HAP-1 (cell line): ENCODE measurements around the gene IP6K3.
A peak's percentile ranks its signal among the peaks of the same experiment; 100 is the strongest.

Experiments used
- DNase-seq, 2 experiments: peaks; one replicate each; pipeline ENCODE4 v3.0.0-alpha.2; 2016 to 2020; ENCODE audit warnings: low spot score in 2 of 2
- H3K27me3 ChIP-seq: fragments of 250-450 bp; sonication (Bioruptor Pico); 2 replicates; pipeline ENCODE4 v1.5.1; 2020; ENCODE audit warnings: low read depth, mild to moderate bottlenecking, moderate library complexity
- H3K36me3 ChIP-seq: fragments of 250-450 bp; sonication (Bioruptor Pico); replicated peaks from 2 replicates; pipeline ENCODE4 v1.5.1; 2020; ENCODE audit warnings: mild to moderate bottlenecking
- H3K4me1 ChIP-seq: fragments of 250-450 bp; sonication (Bioruptor Pico); 2 replicates; pipeline ENCODE4 v1.5.1; 2020; ENCODE audit warnings: mild to moderate bottlenecking
- H3K4me3 ChIP-seq: fragments of 250-450 bp; sonication (Bioruptor Pico); 2 replicates; pipeline ENCODE4 v1.5.1; 2020; ENCODE audit warnings: mild to moderate bottlenecking, moderate library complexity
- H3K9me3 ChIP-seq: fragments of 250-450 bp; sonication (Bioruptor Pico); 2 replicates; pipeline ENCODE4 v1.5.1; 2020; ENCODE audit warnings: mild to moderate bottlenecking, moderate library complexity
- in situ Hi-C: fragments of 300-500 bp; cut with MboI; formaldehyde crosslinking; loops from 3 replicates; pipeline ENCODE4 v1.14.3; 2020; ENCODE audit warnings: low sequenced_read_pairs, inconsistent platforms, mixed read lengths

IP6K3 gene

GRCh38 chr6:33712914-33713313, 33.8 kb downstream of the IP6K3 start:
- Histone ChIP-seq H3K27me3 (no peaks in the 10 kb centered on the region), H3K9me3 (no peaks in the 10 kb centered on the region; the same call in 1 of the 2 replicates), H3K4me1 (peaks cover 15% of the 10 kb centered on the region), H3K36me3 (peaks cover 28% of the 10 kb centered on the region), H3K4me3 (no peak overlapping the region)
- in situ Hi-C loops, result no loop called here
- DNase-seq, result no peak

DNA sequence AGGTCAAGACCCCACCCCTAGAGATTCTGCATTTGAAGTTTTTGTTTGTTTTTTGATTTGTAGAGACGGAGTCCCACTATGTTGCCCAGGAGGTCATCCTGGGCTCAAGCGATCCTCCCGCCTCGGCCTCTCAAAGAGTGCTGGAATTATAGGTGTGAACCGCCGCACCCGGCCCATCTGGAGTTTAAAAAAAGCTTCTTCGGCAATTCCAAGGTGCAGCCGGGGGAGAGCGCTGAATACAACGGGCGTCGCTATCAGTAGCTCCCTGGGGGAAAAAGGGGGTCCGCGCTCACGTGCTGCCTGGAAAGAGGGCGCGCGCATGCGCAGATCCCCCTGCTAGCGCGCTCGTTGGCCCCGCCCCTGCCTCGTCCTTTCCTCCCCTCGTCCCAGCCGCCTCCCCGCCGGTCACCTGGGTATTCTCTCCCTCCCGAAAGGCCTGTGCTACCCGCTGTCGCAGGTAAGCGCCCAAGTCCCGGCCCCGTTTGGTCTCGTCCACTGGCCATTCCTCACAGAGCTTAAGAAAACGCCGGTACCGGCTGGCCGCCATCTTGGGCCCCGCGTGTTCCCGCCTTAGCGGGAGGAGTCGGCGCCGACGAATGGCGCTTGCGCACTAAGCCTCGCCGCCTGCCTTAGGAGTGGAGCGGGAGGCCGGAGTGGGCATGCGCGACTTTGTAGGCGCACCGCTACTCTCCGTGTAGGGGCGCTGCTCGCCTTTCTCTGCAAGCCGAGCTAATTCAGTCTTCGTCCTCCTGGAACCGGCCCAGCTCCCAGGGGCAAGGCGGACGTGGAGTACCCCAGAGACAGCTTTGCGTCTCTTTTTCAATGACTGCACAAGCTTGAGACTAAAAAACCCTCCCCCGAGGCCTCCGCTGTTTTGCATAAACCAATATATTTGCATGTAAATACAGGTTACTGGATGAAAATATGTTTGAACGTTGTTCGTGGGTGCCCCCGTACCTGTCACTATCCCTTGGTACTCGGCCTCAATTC, 35.3 kb downstream of the IP6K3 start, which contains the start of gene UQCC2:
Gene UQCC2 (minus strand): TSS at position 561 of the 990 bp plus-strand sequence. CDS start 14 bp downstream, at position 547.
- peak; percentile 96 to 98 for DNase-seq
- in situ Hi-C loops, result no loop called here
- Histone ChIP-seq H3K36me3 (peaks cover 28% of the 10 kb centered on the region), H3K9me3 (no peaks in the 10 kb centered on the region; the same call in 1 of the 2 replicates), H3K4me3 (peak within 1 kb of the TSS; percentile 98), H3K4me1 (peaks cover 18% of the 10 kb centered on the region), H3K27me3 (no peaks in the 10 kb centered on the region)

GRCh38 chr6:33710296-33711121, 36.2 kb downstream of the IP6K3 start:
- Histone ChIP-seq H3K27me3 (no peaks in the 10 kb centered on the region), H3K4me3 (peak overlapping the region; percentile 98), H3K9me3 (no peaks in the 10 kb centered on the region; the same call in 1 of the 2 replicates), H3K36me3 (peaks cover 31% of the 10 kb centered on the region), H3K4me1 (peaks cover 21% of the 10 kb centered on the region)
- in situ Hi-C loops, result no loop called here
- DNase-seq, result no peak

GRCh38 chr6:33709605-33710295, 37.0 kb downstream of the IP6K3 start:
- DNase-seq, result no peak
- H3K4me3 ChIP-seq, result no peak overlapping the region
- in situ Hi-C loops, result no loop called here
- H3K36me3 ChIP-seq, result peaks cover 31% of the 10 kb centered on the region
- H3K27me3 ChIP-seq, result no peaks in the 10 kb centered on the region
- H3K4me1 ChIP-seq, result peaks cover 21% of the 10 kb centered on the region
- no peaks in the 10 kb centered on the region; the same call in 1 of the 2 replicates for H3K9me3 ChIP-seq

- H3K4me1 ChIP-seq, result peaks cover 21% of the 10 kb centered on the region
- in situ Hi-C loops, result no loop called here
- no peak overlapping the region for H3K4me3 ChIP-seq
- H3K36me3 ChIP-seq, result peaks cover 31% of the 10 kb centered on the region
- no peaks in the 10 kb centered on the region; the same call in 1 of the 2 replicates for H3K9me3 ChIP-seq
- no peaks in the 10 kb centered on the region for H3K27me3 ChIP-seq
- DNase-seq, result no peak
Observed at GRCh38 chr6:33708516-33709204, 38.0 kb downstream of the IP6K3 start.

GRCh38 chr6:33707771-33708170, 38.9 kb downstream of the IP6K3 start:
- Histone ChIP-seq H3K36me3 (peaks cover 33% of the 10 kb centered on the region), H3K9me3 (no peaks in the 10 kb centered on the region; the same call in 1 of the 2 replicates), H3K4me1 (peaks cover 21% of the 10 kb centered on the region), H3K4me3 (no peak overlapping the region), H3K27me3 (no peaks in the 10 kb centered on the region)
- DNase-seq, result no peak
- in situ Hi-C loops, result no loop called here

DNA sequence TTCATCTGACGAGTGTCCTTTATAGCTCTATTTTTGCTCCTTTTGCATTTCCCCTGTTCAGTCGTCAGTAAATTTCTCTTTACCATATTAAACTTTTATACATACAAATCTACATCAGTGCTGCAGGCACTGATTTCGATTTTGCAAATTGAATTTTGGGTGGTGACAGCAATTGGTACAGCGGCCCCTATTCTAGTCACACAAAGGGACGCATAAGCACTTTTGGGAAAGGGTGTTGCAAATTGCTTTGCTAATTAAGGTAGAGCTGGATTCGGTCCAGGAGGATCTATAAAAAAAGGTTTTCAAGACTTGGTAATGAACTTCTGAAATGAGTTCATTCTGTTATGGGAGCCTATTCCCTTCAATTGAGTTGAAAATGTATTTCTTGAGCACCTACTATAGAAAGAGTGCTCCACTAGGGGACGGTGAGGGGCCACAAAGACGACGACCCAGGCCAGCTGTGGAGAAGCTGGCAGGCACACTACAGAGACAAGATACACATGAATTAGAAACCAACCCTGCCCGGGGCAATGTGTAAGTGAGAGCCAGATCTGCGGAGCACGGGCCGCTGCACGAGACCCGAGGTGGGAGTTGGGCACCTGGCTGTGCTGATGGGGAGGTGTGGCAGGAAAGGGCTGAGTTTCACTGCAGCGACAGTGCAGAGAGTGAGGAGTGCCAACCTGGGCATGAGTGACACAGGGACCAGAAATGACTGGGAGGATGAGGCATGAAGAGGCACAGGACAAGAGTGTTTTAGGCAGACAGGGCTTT, 40.6 kb downstream of the IP6K3 start:
- no peaks in the 10 kb centered on the region for H3K9me3 ChIP-seq
- H3K4me1 ChIP-seq, result peaks cover 15% of the 10 kb centered on the region
- H3K36me3 ChIP-seq, result peaks cover 39% of the 10 kb centered on the region
- in situ Hi-C loops, result no loop called here
- H3K27me3 ChIP-seq, result no peaks in the 10 kb centered on the region
- no peak overlapping the region for H3K4me3 ChIP-seq
- DNase-seq, result peak in 1 of 2 experiments; percentile 27

DNA sequence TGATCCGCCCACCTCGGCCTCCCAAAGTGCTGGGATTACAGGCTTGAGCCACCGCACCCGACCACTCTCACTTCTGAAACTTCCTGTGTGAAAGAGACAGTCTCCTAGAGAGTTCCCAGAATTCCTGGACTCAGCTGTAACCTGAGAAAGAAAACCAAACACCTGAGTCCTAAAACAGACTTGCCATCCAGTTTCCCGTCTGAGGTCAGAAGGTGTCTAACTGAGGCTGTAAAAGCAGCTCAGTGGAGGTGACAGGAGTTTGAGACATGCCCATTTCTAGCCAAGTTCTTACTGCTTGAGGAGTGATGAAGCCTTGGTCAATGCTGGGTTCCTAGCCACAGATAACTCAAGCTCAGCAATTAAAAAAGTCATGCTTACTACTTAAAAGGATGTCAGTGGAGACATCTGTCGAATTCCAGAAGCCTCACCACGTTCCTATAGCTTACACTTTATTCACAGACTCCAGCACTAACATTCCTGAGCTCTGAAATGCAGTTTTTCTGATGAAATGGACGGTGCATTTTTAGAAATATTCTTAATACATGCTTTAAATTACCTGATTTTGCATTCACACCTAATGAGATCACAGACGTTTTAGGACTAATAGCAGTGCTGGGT, 41.3 kb downstream of the IP6K3 start:
- no peak for DNase-seq
- in situ Hi-C loops, result no loop called here
- no peaks in the 10 kb centered on the region for H3K27me3 ChIP-seq
- no peak overlapping the region for H3K4me3 ChIP-seq
- H3K4me1 ChIP-seq, result peaks cover 8% of the 10 kb centered on the region
- peaks cover 41% of the 10 kb centered on the region for H3K36me3 ChIP-seq
- H3K9me3 ChIP-seq, result no peaks in the 10 kb centered on the region

DNA sequence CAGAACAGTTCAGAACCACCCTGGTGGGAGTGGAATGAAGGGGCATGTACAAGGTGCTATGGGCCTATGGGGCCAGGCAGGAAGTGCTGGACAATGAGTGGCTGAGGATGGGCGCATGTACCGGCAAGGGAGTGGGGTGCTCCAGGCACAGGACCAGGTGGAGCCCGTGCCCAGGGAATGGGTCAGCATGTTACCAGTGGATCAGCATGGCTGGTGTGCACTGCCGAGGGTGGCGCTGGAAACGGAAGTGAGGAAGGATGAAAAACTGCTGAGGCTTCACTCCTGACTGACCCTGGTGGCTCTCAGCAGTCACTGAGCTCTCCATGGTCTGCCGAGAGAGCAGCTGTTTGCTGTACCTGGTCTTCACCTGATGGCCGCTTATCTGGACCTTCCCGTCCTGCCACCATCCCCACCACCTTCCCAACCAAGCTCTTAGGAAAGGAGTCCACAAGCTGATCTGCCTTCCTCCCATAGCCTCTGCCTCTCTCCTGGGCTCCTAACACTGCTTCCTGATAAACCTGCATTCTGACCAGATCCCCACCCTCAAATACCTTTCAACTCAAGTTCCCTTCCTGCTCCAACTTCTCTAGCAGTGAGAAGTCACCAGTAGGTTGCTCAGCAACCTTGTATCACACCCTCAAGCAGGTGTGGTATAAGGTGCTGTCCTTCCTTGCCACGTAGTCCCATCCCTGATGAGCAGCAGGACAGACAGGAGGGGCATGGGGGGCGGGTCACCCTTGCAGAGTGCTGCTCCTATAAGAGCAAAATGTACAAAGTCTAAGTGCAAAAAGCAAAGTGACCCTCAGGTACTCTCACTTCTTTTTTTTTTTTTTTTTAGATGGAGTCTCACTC, 42.3 kb downstream of the IP6K3 start:
- Histone ChIP-seq H3K4me1 (peaks cover 6% of the 10 kb centered on the region; the same call in 1 of the 2 replicates), H3K36me3 (peaks cover 43% of the 10 kb centered on the region), H3K9me3 (no peaks in the 10 kb centered on the region), H3K4me3 (no peak overlapping the region), H3K27me3 (no peaks in the 10 kb centered on the region)
- DNase-seq, result no peak
- in situ Hi-C loops, result loop anchor here (5.0 kb wide), 1 partner anchor 117 kb away; no protein-coding TSS in a partner anchor

DNA sequence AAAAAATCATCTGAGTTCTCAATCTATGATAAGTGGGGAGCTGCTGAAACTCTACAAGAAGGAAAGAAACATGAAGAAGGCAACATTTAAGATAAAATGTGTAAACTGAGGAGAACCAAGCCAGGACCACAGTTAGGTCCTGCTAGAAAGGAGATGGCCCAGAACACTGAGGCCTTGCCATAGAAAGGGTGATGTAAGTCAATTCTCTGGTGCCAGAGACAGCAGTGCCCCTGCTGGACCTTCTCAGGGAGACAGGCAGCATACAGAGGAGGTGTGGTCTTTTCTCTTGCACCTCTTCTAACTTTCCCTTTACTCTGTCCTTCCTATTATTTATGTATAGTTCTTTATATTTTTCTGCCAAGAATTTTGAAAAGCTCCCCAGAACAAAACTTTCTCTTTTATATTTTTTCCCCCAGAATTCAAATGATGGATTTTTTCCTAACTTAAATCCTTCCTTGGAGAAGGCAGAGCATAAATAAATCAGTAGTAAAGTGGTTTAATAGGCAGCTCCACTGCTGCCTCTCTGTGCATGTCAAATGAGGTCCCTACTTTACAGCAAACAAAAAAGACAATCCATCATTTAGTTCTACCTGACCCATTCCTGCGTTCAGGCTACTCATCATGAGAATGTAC, 44.2 kb downstream of the IP6K3 start:
- no peak for DNase-seq
- in situ Hi-C loops, result loop anchor here (5.0 kb wide), 1 partner anchor 115 kb away; no protein-coding TSS in a partner anchor
- H3K4me1 ChIP-seq, result 0 out of 2 replicates have a peak, but pooled peaks cover 3% of the 10 kb centered on the region
- peaks cover 43% of the 10 kb centered on the region for H3K36me3 ChIP-seq
- no peak overlapping the region for H3K4me3 ChIP-seq
- no peaks in the 10 kb centered on the region for H3K27me3 ChIP-seq
- no peaks in the 10 kb centered on the region for H3K9me3 ChIP-seq
